Endothelial cell of umbilical vein (primary cell): Measurements from ENCODE around the gene APC2. TPM values are rescaled to one million over a fixed set of nuclear protein-coding genes. Genes with fewer than 3 reads are reported as not detected.

Experiments
- BruUV-seq: library from RNA; stranded (reverse); fragments of 400-500 nt; replicated peaks from 2 replicates; lab custom pipeline; 2021; lab: Mats Ljungman, UMichigan
- CTCF ChIA-PET: fragments of 300-600, 350-600 bp; sonication (Branson Sonifier 250); formaldehyde crosslinking; loops from one replicate; lab custom pipeline; 2021; ENCODE audit warnings: antibody characterized with exemption, inconsistent platforms; lab: Charles Lee
- POLR2A ChIA-PET: fragments of 300-600, 350-600 bp; sonication (Branson Sonifier 250); formaldehyde crosslinking; loops from one replicate; lab custom pipeline; 2021; ENCODE audit warnings: antibody characterized with exemption, inconsistent platforms; lab: Charles Lee
- DNase-seq: peaks from one replicate; pipeline ENCODE4 v3.0.0-alpha.2; 2011; ENCODE audit warnings: low read depth, low spot score
- FAIRE-seq: peaks from 2 replicates; lab custom pipeline; 2011; peaks lifted over from hg19 to GRCh38; lab: Jason Lieb, UNC
- H2AFZ ChIP-seq: 2 replicates; pipeline ENCODE4 v1.6.0; 2012; ENCODE audit warnings: low read depth, low read length, control low read depth, inconsistent platforms
- H3K27ac ChIP-seq: 2 replicates; pipeline ENCODE4 v1.5.1; 2011; ENCODE audit warnings: low read depth, mild to moderate bottlenecking, control low read depth, low read length, moderate library complexity; ENCODE audit not compliant: insufficient read depth
- H3K27me3 ChIP-seq, 2 experiments: 2 replicates each; pipeline versions ENCODE4 v1.6.0 to v1.6.1; 2011; ENCODE audit warnings: low read length in 2 of 2, mixed read lengths in 1 of 2; ENCODE audit not compliant: control insufficient read depth in 2 of 2, insufficient read depth in 2 of 2
- H3K36me3 ChIP-seq, 2 experiments: 2 replicates in 1 of 2; 3 replicates in 1 of 2; pipeline ENCODE4 v1.5.1; 2011; ENCODE audit warnings: low read length in 2 of 2, mild to moderate bottlenecking in 1 of 2, moderate library complexity in 1 of 2; ENCODE audit not compliant: control insufficient read depth in 2 of 2, insufficient read depth in 2 of 2; ENCODE audit errors: extremely low read depth in 1 of 2
- H3K4me1 ChIP-seq: 3 replicates; pipeline ENCODE4 v1.5.1; 2011; ENCODE audit warnings: mild to moderate bottlenecking, low read length; ENCODE audit not compliant: control insufficient read depth, insufficient read depth; ENCODE audit errors: extremely low read depth
- H3K4me2 ChIP-seq: 2 replicates; pipeline ENCODE4 v1.6.1; 2011; ENCODE audit warnings: low read length, control low read depth, mixed read lengths; ENCODE audit not compliant: insufficient read depth
- H3K4me3 ChIP-seq, 3 experiments: fragments of 200-600 bp in 1 of 3; sonication (generic), shearing (Covaris generic) in 1 of 3; replicated peaks in 1 of 3; 2 replicates each; pipeline ENCODE4 v1.5.1; 2011 to 2016; ENCODE audit warnings: control low read depth in 3 of 3, low read length in 3 of 3, mild to moderate bottlenecking in 2 of 3, inconsistent platforms in 1 of 3, low read depth in 1 of 3, moderate library complexity in 1 of 3; ENCODE audit not compliant: insufficient read depth in 1 of 3
- H3K79me2 ChIP-seq: 2 replicates; pipeline ENCODE4 v1.6.0; 2012; ENCODE audit warnings: low read length, inconsistent platforms; ENCODE audit not compliant: control insufficient read depth, insufficient read depth
- H3K9ac ChIP-seq: replicated peaks from 2 replicates; pipeline ENCODE3; 2011; ENCODE audit warnings: low read length, control low read depth; ENCODE audit not compliant: insufficient read depth; ENCODE audit errors: extremely low read depth
- H3K9me1 ChIP-seq: replicated peaks from 3 replicates; pipeline ENCODE4 v1.6.0; 2011; ENCODE audit warnings: mild to moderate bottlenecking, low read length; ENCODE audit not compliant: control insufficient read depth, insufficient read depth; ENCODE audit errors: extremely low read depth
- H3K9me3 ChIP-seq: replicated peaks from 2 replicates; pipeline ENCODE4 v1.5.1; 2012; ENCODE audit warnings: low read length, inconsistent platforms; ENCODE audit not compliant: control insufficient read depth, insufficient read depth
- H4K20me1 ChIP-seq: replicated peaks from 2 replicates; pipeline ENCODE3; 2011; ENCODE audit warnings: mild to moderate bottlenecking, low read length; ENCODE audit not compliant: control insufficient read depth, insufficient read depth; ENCODE audit errors: extremely low read depth
- EZH2 ChIP-seq: IDR thresholded peaks from 2 replicates; pipeline ENCODE4 v1.6.1; 2012; ENCODE audit warnings: borderline replicate concordance, low read depth, mild to moderate bottlenecking, moderate library complexity, low read length, inconsistent platforms; ENCODE audit not compliant: severe bottlenecking
- FOS ChIP-seq: IDR thresholded peaks from 2 replicates; pipeline ENCODE4 v1.6.1; 2011; ENCODE audit warnings: mild to moderate bottlenecking, low read length, moderate library complexity, borderline replicate concordance; ENCODE audit not compliant: insufficient read depth
- GATA2 ChIP-seq: IDR thresholded peaks from 2 replicates; pipeline ENCODE4 v1.7.0; 2011; ENCODE audit warnings: low read depth, mild to moderate bottlenecking, moderate library complexity, mixed read lengths, low read length; ENCODE audit not compliant: insufficient read length, insufficient read depth
- JUN ChIP-seq: IDR thresholded peaks from 2 replicates; pipeline ENCODE4 v1.6.1; 2011; ENCODE audit warnings: borderline replicate concordance, low read depth; ENCODE audit not compliant: insufficient read length, insufficient read depth
- MYC ChIP-seq: IDR thresholded peaks from one replicate; pipeline ENCODE4 v1.6.1; 2011; ENCODE audit warnings: mild to moderate bottlenecking, low read depth, low read length
- POLR2A ChIP-seq: IDR thresholded peaks from 2 replicates; pipeline ENCODE4 v1.6.1; 2012; ENCODE audit warnings: low read depth, mild to moderate bottlenecking, control low read depth, low read length
- POLR2AphosphoS5 ChIP-seq: IDR thresholded peaks from 2 replicates; pipeline ENCODE4 v1.6.1; 2012; ENCODE audit warnings: low read depth, mild to moderate bottlenecking, control low read depth, low read length, moderate library complexity; ENCODE audit not compliant: insufficient read depth
- dilution Hi-C: fragments of 300-500 bp; cut with MboI; formaldehyde crosslinking; loops from one replicate; pipeline ENCODE4 v1.15.0; 2019; ENCODE audit warnings: low sequenced_read_pairs; ENCODE audit not compliant: extremely low pct_ligation_motif_present
- intact Hi-C: fragments of 100-400 bp; cut with micrococcal nuclease; formaldehyde crosslinking; loops from one replicate; pipeline ENCODE4 v1.10.0; 2022
- polyA plus RNA-seq, 4 experiments: library from polyadenylated mRNA; depleted of rRNA in 3 of 4; stranded (reverse) in 3 of 4; unstranded in 1 of 4; fragments of >200 nt; gene quantifications; 2 replicates each; pipeline versions ENCODE4 v1.2.1 to v1.2.3, GENCODE V29; 2011 to 2012; ENCODE audit warnings: missing spikeins in 1 of 4
- total RNA-seq: library from RNA; stranded (reverse); gene quantifications from 2 replicates; pipeline ENCODE4 v1.2.3, GENCODE V29; 2021
- TF ChIP-seq, protein P1 (sequence below), 2 donors: IDR thresholded peaks; 1 replicate in 1 of 2; 2 replicates in 1 of 2; pipeline ENCODE4 v1.5.1; 2011; ENCODE audit warnings: low read length in 2 of 2, mild to moderate bottlenecking in 2 of 2, moderate library complexity in 2 of 2, control low read depth in 1 of 2, inconsistent platforms in 1 of 2, low read depth in 1 of 2; ENCODE audit not compliant: insufficient read depth in 1 of 2; ENCODE audit errors: extremely low read depth in 1 of 2
- TF ChIP-seq, protein P2 (sequence below): IDR thresholded peaks from 2 replicates; pipeline ENCODE4 v1.6.1; 2011; ENCODE audit not compliant: insufficient read depth, insufficient read length

The APC2 gene
- total and polyA plus RNA-seq, 2 donors (not counting 3 experiments of a cell fraction or from before 2014, with no cell fraction given): 0.01 to 0.04 TPM

DNA sequence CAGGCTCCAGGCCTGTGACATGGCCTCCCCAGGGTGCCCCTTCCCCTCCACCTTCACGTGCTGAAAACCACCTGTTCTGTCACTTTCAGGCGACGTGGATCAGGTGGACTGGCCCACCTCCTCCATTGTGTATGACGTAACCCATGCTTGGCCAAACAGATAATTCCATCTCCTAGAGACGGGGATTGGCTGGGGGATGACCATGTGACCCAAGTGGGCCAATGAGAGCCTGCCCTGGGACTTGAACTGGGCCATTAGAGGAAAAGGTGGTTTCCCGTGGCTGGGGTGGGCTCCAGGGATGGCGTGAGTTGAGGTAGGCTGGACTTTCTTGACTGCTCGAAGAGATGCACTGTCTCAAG, 66.5 kb downstream of the APC2 start:
- Histone ChIP-seq H4K20me1 (no peaks in the 10 kb centered on the region), H3K9me1 (no peaks in the 10 kb centered on the region), H3K36me3 (no peaks in the 10 kb centered on the region), H2AFZ (no peak overlapping the region), H3K27me3 (peaks cover 0 to 5% of the 10 kb centered on the region in 2 experiments), H3K9ac (no peak overlapping the region), H3K4me3 (no peak overlapping the region), H3K27ac (no peak overlapping the region), H3K4me2 (no peak overlapping the region), H3K79me2 (no peaks in the 10 kb centered on the region), H3K4me1 (no peaks in the 10 kb centered on the region), H3K9me3 (no peaks in the 10 kb centered on the region)
- no TSS peak for BruUV-seq
- FAIRE-seq (no peak), DNase-seq (no peak)
- intact Hi-C loops (no loop called here), dilution Hi-C loops (no loop called here)
- POLR2A ChIA-PET: no interaction called here
- TF ChIP-seq MYC (no peak), GATA2 (no peak), JUN (no peak), POLR2A (no peak), EZH2 (no peak), FOS (no peak), POLR2AphosphoS5 (no peak)
- TF ChIP-seq, protein P1, sequence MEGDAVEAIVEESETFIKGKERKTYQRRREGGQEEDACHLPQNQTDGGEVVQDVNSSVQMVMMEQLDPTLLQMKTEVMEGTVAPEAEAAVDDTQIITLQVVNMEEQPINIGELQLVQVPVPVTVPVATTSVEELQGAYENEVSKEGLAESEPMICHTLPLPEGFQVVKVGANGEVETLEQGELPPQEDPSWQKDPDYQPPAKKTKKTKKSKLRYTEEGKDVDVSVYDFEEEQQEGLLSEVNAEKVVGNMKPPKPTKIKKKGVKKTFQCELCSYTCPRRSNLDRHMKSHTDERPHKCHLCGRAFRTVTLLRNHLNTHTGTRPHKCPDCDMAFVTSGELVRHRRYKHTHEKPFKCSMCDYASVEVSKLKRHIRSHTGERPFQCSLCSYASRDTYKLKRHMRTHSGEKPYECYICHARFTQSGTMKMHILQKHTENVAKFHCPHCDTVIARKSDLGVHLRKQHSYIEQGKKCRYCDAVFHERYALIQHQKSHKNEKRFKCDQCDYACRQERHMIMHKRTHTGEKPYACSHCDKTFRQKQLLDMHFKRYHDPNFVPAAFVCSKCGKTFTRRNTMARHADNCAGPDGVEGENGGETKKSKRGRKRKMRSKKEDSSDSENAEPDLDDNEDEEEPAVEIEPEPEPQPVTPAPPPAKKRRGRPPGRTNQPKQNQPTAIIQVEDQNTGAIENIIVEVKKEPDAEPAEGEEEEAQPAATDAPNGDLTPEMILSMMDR (IDR thresholded peaks at IDR 0.05; ENCODE audit: extremely low read depth in 1 of 2, insufficient read depth in 1 of 2, low read depth in 1 of 2, low read length in 2 of 2): no peak
- TF ChIP-seq, protein P2, sequence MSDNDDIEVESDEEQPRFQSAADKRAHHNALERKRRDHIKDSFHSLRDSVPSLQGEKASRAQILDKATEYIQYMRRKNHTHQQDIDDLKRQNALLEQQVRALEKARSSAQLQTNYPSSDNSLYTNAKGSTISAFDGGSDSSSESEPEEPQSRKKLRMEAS: no peak
- CTCF ChIA-PET: no interaction called here
